H9 (cell line): ENCODE measurements around the gene SLC35F3. TPM values are rescaled to one million over a fixed set of nuclear protein-coding genes. Genes with fewer than 3 reads are reported as not detected.

Experiments
- DNase-seq: peaks from one replicate; pipeline ENCODE4 v3.0.0-alpha.2; 2017
- H2AFZ ChIP-seq: one replicate; pipeline ENCODE4 v1.6.1; 2013; ENCODE audit warnings: mild to moderate bottlenecking, low read length, control low read depth, moderate library complexity
- H2AK5ac ChIP-seq: 2 replicates; pipeline ENCODE4 v1.6.1; 2013; ENCODE audit warnings: low read length, control low read depth, mixed read lengths; ENCODE audit not compliant: insufficient read length
- H2BK120ac ChIP-seq: one replicate; pipeline ENCODE4 v1.6.1; 2013; ENCODE audit warnings: low read depth, mild to moderate bottlenecking, low read length, control low read depth, inconsistent platforms; ENCODE audit not compliant: poor library complexity, severe bottlenecking
- H2BK12ac ChIP-seq: 2 replicates; pipeline ENCODE4 v1.6.1; 2013; ENCODE audit warnings: low read length, control low read depth, mixed read lengths, low read depth; ENCODE audit not compliant: insufficient read length
- H2BK15ac ChIP-seq: 2 replicates; pipeline ENCODE4 v1.6.1; 2013; ENCODE audit warnings: low read depth, low read length, control low read depth
- H2BK20ac ChIP-seq: one replicate; pipeline ENCODE4 v1.6.1; 2013; ENCODE audit warnings: low read depth, mild to moderate bottlenecking, low read length, control low read depth, inconsistent platforms; ENCODE audit not compliant: poor library complexity, severe bottlenecking
- H2BK5ac ChIP-seq: 2 replicates; pipeline ENCODE4 v1.6.1; 2013; ENCODE audit warnings: low read length, control low read depth, mixed read lengths; ENCODE audit not compliant: insufficient read length
- H3K14ac ChIP-seq: 2 replicates; pipeline ENCODE4 v1.6.1; 2013; ENCODE audit warnings: low read length, control low read depth; ENCODE audit not compliant: insufficient read depth
- H3K18ac ChIP-seq: 2 replicates; pipeline ENCODE4 v1.6.1; 2013; ENCODE audit warnings: low read depth, mild to moderate bottlenecking, mixed read lengths, low read length, control low read depth; ENCODE audit not compliant: insufficient read length
- H3K23ac ChIP-seq: 2 replicates; pipeline ENCODE4 v1.6.1; 2013; ENCODE audit warnings: low read length, control low read depth, mixed read lengths, low read depth; ENCODE audit not compliant: insufficient read length
- H3K23me2 ChIP-seq: 2 replicates; pipeline ENCODE4 v1.6.1; 2013; ENCODE audit warnings: low read depth, mild to moderate bottlenecking, mixed read lengths, low read length, control low read depth; ENCODE audit not compliant: insufficient read length, poor library complexity, severe bottlenecking
- H3K27ac ChIP-seq: 2 replicates; pipeline ENCODE4 v1.5.1; 2013; ENCODE audit warnings: low read length, control low read depth, mixed read lengths, low read depth; ENCODE audit not compliant: insufficient read length
- H3K27me3 ChIP-seq: 2 replicates; pipeline ENCODE4 v1.6.1; 2013; ENCODE audit warnings: low read length, control low read depth, inconsistent platforms; ENCODE audit not compliant: insufficient read depth
- H3K4ac ChIP-seq: 2 replicates; pipeline ENCODE4 v1.6.1; 2013; ENCODE audit warnings: low read depth, mild to moderate bottlenecking, control low read depth, inconsistent platforms, low read length, moderate library complexity
- H3K4me1 ChIP-seq: 2 replicates; pipeline ENCODE4 v1.6.1; 2013; ENCODE audit warnings: low read length, control low read depth, inconsistent platforms; ENCODE audit not compliant: insufficient read depth
- H3K4me2 ChIP-seq: 2 replicates; pipeline ENCODE4 v1.6.1; 2013; ENCODE audit warnings: low read length, control low read depth, mixed read lengths; ENCODE audit not compliant: insufficient read length, insufficient read depth
- H3K56ac ChIP-seq: 2 replicates; pipeline ENCODE4 v1.6.1; 2013; ENCODE audit warnings: low read depth, mild to moderate bottlenecking, mixed read lengths, low read length, control low read depth; ENCODE audit not compliant: insufficient read length
- H3K79me1 ChIP-seq: 2 replicates; pipeline ENCODE4 v1.6.1; 2013; ENCODE audit warnings: low read depth, mild to moderate bottlenecking, moderate library complexity, low read length, control low read depth, inconsistent platforms; ENCODE audit not compliant: insufficient read depth, poor library complexity, severe bottlenecking
- H3K79me2 ChIP-seq: 2 replicates; pipeline ENCODE4 v1.6.1; 2013; ENCODE audit warnings: low read length, control low read depth, inconsistent platforms; ENCODE audit not compliant: insufficient read depth
- H3K9ac ChIP-seq: 2 replicates; pipeline ENCODE4 v1.6.1; 2013; ENCODE audit warnings: low read length, control low read depth, mixed read lengths; ENCODE audit not compliant: insufficient read length; ENCODE audit errors: extremely low read depth
- H3K9me3 ChIP-seq: one replicate; pipeline ENCODE4 v1.6.1; 2013; ENCODE audit warnings: low read depth, low read length, inconsistent platforms; ENCODE audit not compliant: control insufficient read depth
- H3T11ph ChIP-seq: one replicate; pipeline ENCODE4 v1.6.1; 2013; ENCODE audit warnings: mild to moderate bottlenecking, low read length, control low read depth, inconsistent platforms
- H4K20me1 ChIP-seq: one replicate; pipeline ENCODE4 v1.6.1; 2013; ENCODE audit not compliant: control insufficient read depth, insufficient read length, insufficient read depth
- H4K5ac ChIP-seq: 2 replicates; pipeline ENCODE4 v1.6.1; 2013; ENCODE audit warnings: low read depth, mild to moderate bottlenecking, mixed read lengths, low read length, control low read depth; ENCODE audit not compliant: insufficient read length
- H4K8ac ChIP-seq: replicated peaks from 2 replicates; pipeline ENCODE4 v1.6.1; 2013; ENCODE audit warnings: low read length, control low read depth, mixed read lengths, low read depth; ENCODE audit not compliant: insufficient read length
- H4K91ac ChIP-seq: 2 replicates; pipeline ENCODE4 v1.6.1; 2013; ENCODE audit warnings: low read depth, mild to moderate bottlenecking, moderate library complexity, mixed read lengths, low read length, control low read depth; ENCODE audit not compliant: insufficient read length
- H3K27ac Mint-ChIP-seq, 3 experiments: 2 replicates in 2 of 3; 3 replicates in 1 of 3; pipeline ENCODE4 v1.8.0; 2020 to 2021; ENCODE audit warnings: mixed read lengths in 3 of 3, mild to moderate bottlenecking in 1 of 3, moderate library complexity in 1 of 3
- H3K27me3 Mint-ChIP-seq: 2 replicates; pipeline ENCODE4 v1.8.0; 2021; ENCODE audit warnings: low read depth, mild to moderate bottlenecking, moderate library complexity, mixed read lengths
- H3K36me3 Mint-ChIP-seq, 3 experiments: 2 replicates in 2 of 3; 3 replicates in 1 of 3; pipeline ENCODE4 v1.8.0; 2020 to 2021; ENCODE audit warnings: low read depth in 3 of 3, mixed read lengths in 3 of 3; ENCODE audit not compliant: insufficient read depth in 1 of 3
- H3K4me1 Mint-ChIP-seq, 2 experiments: 2 replicates each; pipeline ENCODE4 v1.8.0; 2020; ENCODE audit warnings: mixed read lengths in 2 of 2
- H3K4me3 Mint-ChIP-seq, 2 experiments: 2 replicates in 1 of 2; 3 replicates in 1 of 2; pipeline ENCODE4 v1.8.0; 2020 to 2021; ENCODE audit warnings: mild to moderate bottlenecking in 2 of 2, mixed read lengths in 2 of 2, moderate library complexity in 1 of 2
- H3K9me3 Mint-ChIP-seq, 2 experiments: 2 replicates in 1 of 2; 3 replicates in 1 of 2; pipeline ENCODE4 v1.8.0; 2020; ENCODE audit warnings: mild to moderate bottlenecking in 2 of 2, mixed read lengths in 2 of 2, moderate library complexity in 1 of 2
- WGBS: extraction: QIAGEN DNeasy Blood & Tissue Kit; methylation state at CpG from one replicate; pipeline ENCODE4 v1.1.7; 2013; ENCODE audit warnings: missing lambda C conversion rate, low lambda C conversion rate, mixed read lengths; ENCODE audit not compliant: insufficient read length; ENCODE audit errors: extremely low coverage; 5-methylcytosine and 5-hydroxymethylcytosine counted together
- total RNA-seq: library from RNA; stranded (reverse); gene quantifications from 2 replicates; pipeline ENCODE4 v1.2.1, GENCODE V29; 2021
- TF ChIP-seq, protein P1 (sequence below): fragments of 200-600 bp; sonication (generic); conservative IDR thresholded peaks from 3 replicates; pipeline ENCODE4 v1.8.0; 2021; ENCODE audit warnings: antibody characterized with exemption, mild to moderate bottlenecking

SLC35F3 gene
- total RNA-seq, 1 experiment from 2014 or later = 0.81 TPM

DNA sequence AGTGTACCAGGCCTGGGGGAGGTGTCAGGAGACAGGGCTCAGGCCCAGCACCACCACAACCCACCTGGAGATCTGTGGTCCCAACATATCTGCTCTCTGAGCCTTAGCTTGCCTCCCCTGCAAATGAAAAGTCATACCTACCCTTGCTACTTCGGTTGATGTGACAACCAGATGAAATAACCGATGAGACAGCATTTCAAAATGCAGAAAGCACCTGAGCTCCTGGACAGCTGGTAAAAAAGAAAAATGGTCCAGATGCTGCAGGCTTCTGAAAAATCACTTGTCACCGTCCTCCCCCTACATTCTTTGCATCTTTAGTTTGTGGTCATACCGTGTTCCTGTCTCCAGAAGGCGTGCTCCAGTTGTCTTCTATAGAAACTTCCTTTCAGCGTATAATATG lies 416.8 kb downstream of the SLC35F3 start:
- no peak overlapping the region for H2BK12ac ChIP-seq
- no peak overlapping the region for H3K18ac ChIP-seq
- H3K4me2 ChIP-seq = no peak overlapping the region
- H3K23me2 ChIP-seq = no peaks in the 10 kb centered on the region
- WGBS = no CpG with 5 or more reads among the region's 6 CpGs
- Mint-ChIP-seq H3K36me3 (no peaks in the 10 kb centered on the region), H3K27me3 (peaks cover 34% of the 10 kb centered on the region), H3K4me1 (peaks cover 17 to 20% of the 10 kb centered on the region in 2 experiments), H3K27ac (no peak overlapping the region), H3K9me3 (no peaks in the 10 kb centered on the region), H3K4me3 (no peak overlapping the region; a peak in 1 of 5 replicates)
- no peaks in the 10 kb centered on the region for H3K27me3 ChIP-seq
- TF ChIP-seq, protein P1, sequence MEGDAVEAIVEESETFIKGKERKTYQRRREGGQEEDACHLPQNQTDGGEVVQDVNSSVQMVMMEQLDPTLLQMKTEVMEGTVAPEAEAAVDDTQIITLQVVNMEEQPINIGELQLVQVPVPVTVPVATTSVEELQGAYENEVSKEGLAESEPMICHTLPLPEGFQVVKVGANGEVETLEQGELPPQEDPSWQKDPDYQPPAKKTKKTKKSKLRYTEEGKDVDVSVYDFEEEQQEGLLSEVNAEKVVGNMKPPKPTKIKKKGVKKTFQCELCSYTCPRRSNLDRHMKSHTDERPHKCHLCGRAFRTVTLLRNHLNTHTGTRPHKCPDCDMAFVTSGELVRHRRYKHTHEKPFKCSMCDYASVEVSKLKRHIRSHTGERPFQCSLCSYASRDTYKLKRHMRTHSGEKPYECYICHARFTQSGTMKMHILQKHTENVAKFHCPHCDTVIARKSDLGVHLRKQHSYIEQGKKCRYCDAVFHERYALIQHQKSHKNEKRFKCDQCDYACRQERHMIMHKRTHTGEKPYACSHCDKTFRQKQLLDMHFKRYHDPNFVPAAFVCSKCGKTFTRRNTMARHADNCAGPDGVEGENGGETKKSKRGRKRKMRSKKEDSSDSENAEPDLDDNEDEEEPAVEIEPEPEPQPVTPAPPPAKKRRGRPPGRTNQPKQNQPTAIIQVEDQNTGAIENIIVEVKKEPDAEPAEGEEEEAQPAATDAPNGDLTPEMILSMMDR = no peak
- peaks cover 4% of the 10 kb centered on the region; the same call in 1 of the 2 replicates for H3K4me1 ChIP-seq
- no peak overlapping the region for H2BK120ac ChIP-seq
- no peak for DNase-seq
- no peak overlapping the region for H3K27ac ChIP-seq
- no peak overlapping the region for H3K14ac ChIP-seq
- H3K79me2 ChIP-seq = no peaks in the 10 kb centered on the region
- H4K5ac ChIP-seq = no peak overlapping the region
- no peak overlapping the region for H3K23ac ChIP-seq
- no peaks in the 10 kb centered on the region for H3K79me1 ChIP-seq
- no peak overlapping the region for H3K9ac ChIP-seq
- no peak overlapping the region for H2BK5ac ChIP-seq
- H2BK20ac ChIP-seq = no peak overlapping the region
- H3T11ph ChIP-seq = no peak overlapping the region
- no peak overlapping the region for H4K8ac ChIP-seq
- no peak overlapping the region for H2AFZ ChIP-seq
- no peak overlapping the region for H2BK15ac ChIP-seq
- H4K20me1 ChIP-seq = no peaks in the 10 kb centered on the region
- no peak overlapping the region for H3K4ac ChIP-seq
- H3K56ac ChIP-seq = no peak overlapping the region
- no peak overlapping the region for H2AK5ac ChIP-seq
- H4K91ac ChIP-seq = no peak overlapping the region
- H3K9me3 ChIP-seq = no peaks in the 10 kb centered on the region
